H1 (cell line): Measurements from ENCODE around the gene FXYD5. TPM values are rescaled to one million over a fixed set of nuclear protein-coding genes. Genes with fewer than 3 reads are reported as not detected.

Source experiments
- CTCF ChIA-PET: fragments of 300-600 bp; sonication (Branson Sonifier 250); formaldehyde crosslinking; loops from one replicate; lab custom pipeline; 2021; ENCODE audit not compliant: partially characterized antibody; lab: Charles Lee
- POLR2A ChIA-PET: fragments of 300-600 bp; sonication (Branson Sonifier 250); formaldehyde crosslinking; loops from one replicate; lab custom pipeline; 2021; ENCODE audit warnings: inconsistent platforms; ENCODE audit not compliant: partially characterized antibody; lab: Charles Lee
- DNase-seq, 2 experiments: peaks; one replicate each; pipeline versions ENCODE4 v3.0.0 to v3.0.0-alpha.2; 2010 to 2022; ENCODE audit warnings: low spot score in 2 of 2, low read depth in 1 of 2, mixed read lengths in 1 of 2
- FAIRE-seq: peaks from 2 replicates; lab custom pipeline; 2011; peaks lifted over from hg19 to GRCh38; lab: Jason Lieb, UNC
- H2AFZ ChIP-seq: 2 replicates; pipeline ENCODE4 v1.8.1; 2012; ENCODE audit warnings: low read length, inconsistent platforms
- H2AK5ac ChIP-seq: 2 replicates; pipeline ENCODE4 v1.6.1; 2013; ENCODE audit warnings: low read depth, low read length
- H2BK120ac ChIP-seq: replicated peaks from 2 replicates; pipeline ENCODE3; 2013; ENCODE audit warnings: low read depth, low read length, inconsistent platforms
- H2BK12ac ChIP-seq: 2 replicates; pipeline ENCODE4 v1.6.1; 2013; ENCODE audit warnings: low read depth, low read length
- H2BK15ac ChIP-seq: 2 replicates; pipeline ENCODE4 v1.6.1; 2013; ENCODE audit warnings: low read length
- H2BK20ac ChIP-seq: 2 replicates; pipeline ENCODE4 v1.6.1; 2013; ENCODE audit warnings: low read length
- H2BK5ac ChIP-seq: 2 replicates; pipeline ENCODE4 v1.6.1; 2013; ENCODE audit warnings: low read depth, low read length
- H3K14ac ChIP-seq: 2 replicates; pipeline ENCODE4 v1.6.1; 2013; ENCODE audit warnings: inconsistent platforms; ENCODE audit not compliant: insufficient read length
- H3K18ac ChIP-seq: 2 replicates; pipeline ENCODE4 v1.6.1; 2013; ENCODE audit warnings: low read length; ENCODE audit errors: extremely low read depth
- H3K23ac ChIP-seq: 2 replicates; pipeline ENCODE4 v1.6.1; 2013; ENCODE audit warnings: inconsistent platforms; ENCODE audit not compliant: insufficient read length
- H3K23me2 ChIP-seq: 2 replicates; pipeline ENCODE4 v1.6.1; 2013; ENCODE audit warnings: low read depth, low read length
- H3K27ac ChIP-seq: 2 replicates; pipeline ENCODE4 v1.6.1; 2011; ENCODE audit warnings: low read depth, low read length, inconsistent platforms
- H3K27me3 ChIP-seq, 4 experiments: replicated peaks in 1 of 4; 1 replicate in 1 of 4; 2 replicates in 3 of 4; pipeline versions ENCODE4 v1.6.1 to v1.8.1; 2011 to 2013; ENCODE audit warnings: low read length in 3 of 4, mild to moderate bottlenecking in 3 of 4, inconsistent platforms in 2 of 4, mixed read lengths in 2 of 4, moderate library complexity in 1 of 4; ENCODE audit not compliant: control insufficient read depth in 3 of 4, insufficient read depth in 3 of 4; ENCODE audit errors: extremely low read depth in 1 of 4
- H3K36me3 ChIP-seq, 4 experiments: 2 replicates each; pipeline versions ENCODE4 v1.6.1 to v1.8.1; 2011 to 2013; ENCODE audit warnings: mild to moderate bottlenecking in 4 of 4, low read length in 3 of 4, moderate library complexity in 2 of 4, control low read depth in 1 of 4, inconsistent platforms in 1 of 4; ENCODE audit not compliant: insufficient read depth in 4 of 4, control insufficient read depth in 2 of 4
- H3K4ac ChIP-seq: replicated peaks from 2 replicates; pipeline ENCODE3; 2013; ENCODE audit warnings: low read length, low read depth, mixed read lengths, inconsistent platforms; ENCODE audit not compliant: insufficient read length
- H3K4me1 ChIP-seq, 4 experiments: replicated peaks in 1 of 4; 1 replicate in 1 of 4; 2 replicates in 3 of 4; pipeline versions ENCODE4 v1.6.1 to v1.8.1; 2011 to 2013; ENCODE audit warnings: low read length in 3 of 4, inconsistent platforms in 2 of 4, mixed read lengths in 1 of 4; ENCODE audit not compliant: insufficient read depth in 4 of 4, control insufficient read depth in 3 of 4
- H3K4me2 ChIP-seq, 2 experiments: 2 replicates each; pipeline versions ENCODE4 v1.6.1 to v1.8.1; 2011 to 2013; ENCODE audit warnings: low read depth in 2 of 2, low read length in 2 of 2, control low read depth in 1 of 2, inconsistent platforms in 1 of 2, mild to moderate bottlenecking in 1 of 2; ENCODE audit not compliant: insufficient read depth in 1 of 2
- H3K4me3 ChIP-seq, 4 experiments: fragments of 200-600, 300-600 bp in 1 of 4; sonication (generic), shearing (Covaris generic), sonication (Bioruptor Twin) in 1 of 4; 2 replicates each; pipeline versions ENCODE4 v1.5.1 to v1.8.1; 2011 to 2016; ENCODE audit warnings: low read length in 4 of 4, low read depth in 3 of 4, control low read depth in 2 of 4, inconsistent platforms in 2 of 4, mild to moderate bottlenecking in 2 of 4, mixed read lengths in 1 of 4, moderate library complexity in 1 of 4; ENCODE audit not compliant: insufficient read depth in 2 of 4; ENCODE audit errors: extremely low read depth in 1 of 4
- H3K56ac ChIP-seq: replicated peaks from 2 replicates; pipeline ENCODE3; 2013; ENCODE audit warnings: low read depth, mild to moderate bottlenecking, mixed read lengths, low read length, inconsistent platforms; ENCODE audit not compliant: insufficient read length
- H3K79me1 ChIP-seq: 2 replicates; pipeline ENCODE4 v1.6.1; 2013; ENCODE audit warnings: low read depth, low read length, control low read depth
- H3K79me2 ChIP-seq, 2 experiments: 2 replicates each; pipeline versions ENCODE4 v1.6.1 to v1.8.1; 2012 to 2013; ENCODE audit warnings: low read length in 2 of 2, mild to moderate bottlenecking in 2 of 2, inconsistent platforms in 1 of 2; ENCODE audit not compliant: insufficient read depth in 2 of 2, control insufficient read depth in 1 of 2
- H3K9ac ChIP-seq, 4 experiments: replicated peaks in 1 of 4; 1 replicate in 1 of 4; 2 replicates in 3 of 4; pipeline versions ENCODE4 v1.6.1 to v1.8.1; 2011 to 2013; ENCODE audit warnings: low read depth in 3 of 4, low read length in 3 of 4, control low read depth in 2 of 4, mild to moderate bottlenecking in 2 of 4, moderate library complexity in 2 of 4, inconsistent platforms in 1 of 4; ENCODE audit errors: extremely low read depth in 1 of 4
- H3K9me3 ChIP-seq, 2 experiments: 2 replicates each; pipeline versions ENCODE4 v1.6.1 to v1.8.1; 2012 to 2013; ENCODE audit warnings: mild to moderate bottlenecking in 2 of 2, moderate library complexity in 2 of 2, control low read depth in 1 of 2, inconsistent platforms in 1 of 2, low read depth in 1 of 2, low read length in 1 of 2, mixed read lengths in 1 of 2; ENCODE audit not compliant: insufficient read depth in 2 of 2
- H4K20me1 ChIP-seq, 2 experiments: replicated peaks in 1 of 2; 2 replicates each; pipeline versions ENCODE3 to v1.8.1; 2011 to 2013; ENCODE audit warnings: inconsistent platforms in 2 of 2, low read length in 2 of 2, mild to moderate bottlenecking in 1 of 2; ENCODE audit not compliant: insufficient read depth in 2 of 2, control insufficient read depth in 1 of 2
- H4K5ac ChIP-seq: 2 replicates; pipeline ENCODE4 v1.6.1; 2013; ENCODE audit warnings: low read length, low read depth, mixed read lengths, inconsistent platforms; ENCODE audit not compliant: insufficient read length
- H4K8ac ChIP-seq: 2 replicates; pipeline ENCODE4 v1.8.0; 2013; ENCODE audit warnings: mild to moderate bottlenecking, moderate library complexity, low read length, inconsistent platforms; ENCODE audit not compliant: insufficient read depth; ENCODE audit errors: extremely low read depth
- H4K91ac ChIP-seq: replicated peaks from 2 replicates; pipeline ENCODE3; 2013; ENCODE audit warnings: low read length, mixed read lengths, inconsistent platforms; ENCODE audit not compliant: insufficient read length
- CBX5 ChIP-seq: fragments of 300-800, 300-1000 bp; sonication (generic); IDR thresholded peaks from 2 replicates; pipeline ENCODE4 v1.7.1; 2016; ENCODE audit warnings: antibody characterized with exemption, low read length, low read depth
- CBX8 ChIP-seq: fragments of 300-800, 300-1000 bp; sonication (generic); IDR thresholded peaks from 2 replicates; pipeline ENCODE4 v1.7.1; 2016; ENCODE audit warnings: low read depth, low read length, borderline replicate concordance
- CEBPB ChIP-seq: IDR thresholded peaks from 2 replicates; pipeline ENCODE4 v1.6.1; 2012; ENCODE audit warnings: low read depth, low read length
- GTF2F1 ChIP-seq: IDR thresholded peaks from 2 replicates; pipeline ENCODE4 v1.6.1; 2012; ENCODE audit warnings: low read depth, low read length, improper control_type of control experiment, borderline replicate concordance
- KDM1A ChIP-seq: fragments of 200-600, 300-600 bp; sonication (generic); IDR thresholded peaks from 2 replicates; pipeline ENCODE4 v1.7.1; 2016; ENCODE audit warnings: mild to moderate bottlenecking, low read length, borderline replicate concordance
- RBBP5 ChIP-seq: IDR thresholded peaks from 2 replicates; pipeline ENCODE4 v1.7.1; 2012; ENCODE audit warnings: low read depth, mild to moderate bottlenecking, inconsistent platforms, low read length, moderate library complexity, borderline replicate concordance
- RFX5 ChIP-seq: IDR thresholded peaks from 2 replicates; pipeline ENCODE4 v1.6.1; 2011; ENCODE audit warnings: low read depth, low read length, improper control_type of control experiment, borderline replicate concordance
- TAF1 ChIP-seq: IDR thresholded peaks from 2 replicates; pipeline ENCODE4 v1.6.1; 2011; ENCODE audit warnings: mild to moderate bottlenecking, low read depth, low read length
- WGBS, 2 experiments: shearing (Covaris generic) in 1 of 2; methylation state at CpG; one replicate each; pipeline versions ENCODE4 v1.1.6 to v1.1.7; 2013 to 2015; ENCODE audit warnings: low lambda C conversion rate in 2 of 2, mixed read lengths in 2 of 2, inconsistent platforms in 1 of 2, low coverage in 1 of 2, missing lambda C conversion rate in 1 of 2; ENCODE audit not compliant: insufficient replicate concordance in 2 of 2, insufficient coverage in 1 of 2, insufficient read length in 1 of 2; ENCODE audit errors: extremely low coverage in 1 of 2, missing lambda C conversion rate in 1 of 2; 5-methylcytosine and 5-hydroxymethylcytosine counted together
- polyA plus RNA-seq, 7 experiments: library from polyadenylated mRNA; depleted of rRNA in 3 of 7; stranded (reverse) in 5 of 7; unstranded in 2 of 7; fragments of >200 nt in 5 of 7; fragments of 200-250 nt in 2 of 7; gene quantifications; 1 replicate in 5 of 7; 2 replicates in 1 of 7; 4 replicates in 1 of 7; pipeline versions ENCODE4 v1.2.1 to v1.2.3, GENCODE V29; 2011 to 2013; ENCODE audit warnings: missing spikeins in 2 of 7, mixed read lengths in 2 of 7
- total RNA-seq: library from RNA; stranded (reverse); fragmentation: NEBNext Ultra II Directional; extraction: Animal tissue kit (Norgen Biotek cat#: 25700); gene quantifications from 2 replicates; pipeline ENCODE4 v1.2.1, GENCODE V29; 2021

The FXYD5 gene
- total and polyA plus RNA-seq, 2 of the 8 experiments (the other 6 are each of a cell fraction or from before 2014, with no cell fraction given): 99.0 to 191 TPM

- 87% methylated on average over 6 of the region's 6 CpGs; no CpG with 5 or more reads in 1 of the 2 experiments for WGBS, 2 experiments
Observed at GRCh38 chr19:35174226-35174625, 19.7 kb downstream of the FXYD5 start.

More at GRCh38 chr19:35174226-35174625, 19.7 kb downstream of the FXYD5 start:
- no peak for FAIRE-seq
- H4K5ac ChIP-seq: no peak overlapping the region
- H3K79me2 ChIP-seq: no peaks in the 10 kb centered on the region
- no peak overlapping the region for H2AK5ac ChIP-seq
- H3K4me2 ChIP-seq: no peak overlapping the region
- H4K20me1 ChIP-seq: no peaks in the 10 kb centered on the region
- no peak overlapping the region for H3K4ac ChIP-seq
- H3K23ac ChIP-seq: no peak overlapping the region
- H2BK12ac ChIP-seq: no peak overlapping the region
- H3K36me3 ChIP-seq: peaks cover 0 to 7% (median 3%) of the 10 kb centered on the region in 4 experiments; a peak in 1 of 8 replicates
- no peak overlapping the region for H2BK120ac ChIP-seq
- H3K4me3 ChIP-seq: no peak overlapping the region
- no peaks in the 10 kb centered on the region for H3K23me2 ChIP-seq
- H4K91ac ChIP-seq: no peak overlapping the region
- no peak overlapping the region for H2BK15ac ChIP-seq
- no peak overlapping the region for H2BK5ac ChIP-seq
- H3K14ac ChIP-seq: no peak overlapping the region
- no peak overlapping the region for H3K27ac ChIP-seq
- no peak overlapping the region for H3K18ac ChIP-seq
- no peaks in the 10 kb centered on the region for H3K79me1 ChIP-seq
- no peaks in the 10 kb centered on the region for H3K9me3 ChIP-seq
- no peak overlapping the region for H3K56ac ChIP-seq
- no peak overlapping the region for H2BK20ac ChIP-seq
- H3K4me1 ChIP-seq: no peaks in the 10 kb centered on the region
- no peak overlapping the region for H4K8ac ChIP-seq
- DNase-seq: no peak
- POLR2A ChIA-PET: interaction anchor here (0.7 to 4.0 kb wide), 3 partner anchors 8 to 571 kb away, joined by 3 to 28 read pairs (median 21); partner anchors contain the start of genes PSENEN and U2AF1L4
- no peak for TF ChIP-seq KDM1A
- TF ChIP-seq CBX5: no peak
- no peak for TF ChIP-seq GTF2F1
- TF ChIP-seq TAF1: no peak
- no peak for TF ChIP-seq RBBP5
- TF ChIP-seq RFX5: no peak
- no peak for TF ChIP-seq CBX8
- no peak for TF ChIP-seq CEBPB
- CTCF ChIA-PET: interaction anchor here (1.0 to 2.5 kb wide), 5 partner anchors 13 to 130 kb away, joined by 3 to 10 read pairs (median 3); partner anchors contain the start of gene FXYD5
- H2AFZ ChIP-seq: no peak overlapping the region
- H3K27me3 ChIP-seq: no peaks in the 10 kb centered on the region
- no peak overlapping the region for H3K9ac ChIP-seq
